SK-N-SH (cell line): ENCODE results near the gene SF3A2. TPM values are rescaled to one million over a fixed set of nuclear protein-coding genes. Genes with fewer than 3 reads are reported as not detected.

Experiments used
- CTCF ChIA-PET: fragments of 300-600, 350-600 bp; formaldehyde crosslinking; extraction: SDS; loops from one replicate; lab custom pipeline; 2021; lab: Yijun Ruan, JAX
- POLR2A ChIA-PET: fragments of 350-600 bp; sonication (Branson Sonifier 250); formaldehyde crosslinking; extraction: SDS; loops from one replicate; lab custom pipeline; 2020; ENCODE audit warnings: antibody characterized with exemption, inconsistent platforms; lab: Yijun Ruan, JAX
- DNase-seq: peaks from one replicate; pipeline ENCODE4 v3.0.0; 2012
- H2AFZ ChIP-seq: fragments of 200-600 bp; sonication (generic); 2 replicates; pipeline ENCODE4 v1.8.1; 2016; ENCODE audit warnings: antibody characterized with exemption, mild to moderate bottlenecking, low read depth
- H3F3A ChIP-seq: fragments of 200-600 bp; sonication (generic); replicated peaks from 2 replicates; pipeline ENCODE3; 2016; ENCODE audit warnings: antibody characterized with exemption, mild to moderate bottlenecking; ENCODE audit not compliant: insufficient read depth
- H3K27ac ChIP-seq, 2 experiments: fragments of 200-500 bp in 1 of 2; fragments of 200-600 bp in 1 of 2; sonication (Bioruptor generic) in 1 of 2; sonication (generic), shearing (Covaris generic) in 1 of 2; 2 replicates each; pipeline versions ENCODE4 v1.5.1 to v1.6.1; 2014 to 2016; ENCODE audit warnings: low read depth in 2 of 2, inconsistent platforms in 1 of 2, low read length in 1 of 2, mild to moderate bottlenecking in 1 of 2, mixed read lengths in 1 of 2
- H3K27me3 ChIP-seq: fragments of 200-600 bp; sonication (generic), shearing (Covaris generic); 2 replicates; pipeline ENCODE4 v1.6.1; 2016; ENCODE audit warnings: mixed run types; ENCODE audit not compliant: insufficient read depth
- H3K36me3 ChIP-seq, 2 experiments: fragments of 200-500 bp in 1 of 2; fragments of 200-600 bp in 1 of 2; sonication (Bioruptor generic) in 1 of 2; sonication (generic) in 1 of 2; replicated peaks in 1 of 2; 2 replicates each; pipeline versions ENCODE3 to v1.5.1; 2014 to 2016; ENCODE audit warnings: low read length in 1 of 2, mild to moderate bottlenecking in 1 of 2; ENCODE audit not compliant: insufficient read depth in 2 of 2, control insufficient read depth in 1 of 2
- H3K4me1 ChIP-seq, 2 experiments: fragments of 200-500 bp in 1 of 2; fragments of 200-600 bp in 1 of 2; sonication (Bioruptor generic) in 1 of 2; sonication (generic), shearing (Covaris generic) in 1 of 2; 2 replicates each; pipeline versions ENCODE4 v1.5.1 to v1.6.1; 2014 to 2016; ENCODE audit warnings: low read depth in 1 of 2, low read length in 1 of 2, mixed run types in 1 of 2; ENCODE audit not compliant: insufficient read depth in 2 of 2, control insufficient read depth in 1 of 2
- H3K4me2 ChIP-seq: fragments of 200-600 bp; sonication (generic), shearing (Covaris generic); 2 replicates; pipeline ENCODE4 v1.6.1; 2017; ENCODE audit warnings: mixed run types
- H3K4me3 ChIP-seq, 2 experiments: fragments of 200-500 bp in 1 of 2; fragments of 200-600 bp in 1 of 2; sonication (Bioruptor generic) in 1 of 2; sonication (generic), shearing (Covaris generic) in 1 of 2; 2 replicates each; pipeline versions ENCODE4 v1.5.1 to v1.8.1; 2014 to 2016; ENCODE audit warnings: low read depth in 2 of 2, inconsistent platforms in 1 of 2, low read length in 1 of 2, mild to moderate bottlenecking in 1 of 2, mixed read lengths in 1 of 2, moderate library complexity in 1 of 2
- H3K79me2 ChIP-seq: fragments of 200-600 bp; sonication (generic); 2 replicates; pipeline ENCODE4 v1.8.1; 2017; ENCODE audit warnings: mild to moderate bottlenecking; ENCODE audit not compliant: insufficient read depth
- H3K9ac ChIP-seq: fragments of 200-600 bp; sonication (generic); 2 replicates; pipeline ENCODE4 v1.6.1; 2017; ENCODE audit warnings: mixed run types
- H3K9me2 ChIP-seq: fragments of 200-600 bp; sonication (generic); 2 replicates; pipeline ENCODE4 v1.6.1; 2017; ENCODE audit warnings: mixed run types
- H3K9me3 ChIP-seq: fragments of 200-600 bp; sonication (generic); 2 replicates; pipeline ENCODE4 v1.6.1; 2017; ENCODE audit warnings: mixed run types, mild to moderate bottlenecking, moderate library complexity
- H4K20me1 ChIP-seq: fragments of 200-600 bp; sonication (generic); 2 replicates; pipeline ENCODE4 v1.6.1; 2017; ENCODE audit warnings: mild to moderate bottlenecking, mixed run types; ENCODE audit not compliant: insufficient read depth
- EZH2phosphoT487 ChIP-seq: fragments of 200-600 bp; sonication (generic); IDR thresholded peaks from 2 replicates; pipeline ENCODE4 v1.6.1; 2017; ENCODE audit warnings: low read depth, mixed run types, mild to moderate bottlenecking, antibody characterized with exemption, moderate library complexity, borderline replicate concordance
- GABPA ChIP-seq: IDR thresholded peaks from 2 replicates; pipeline ENCODE4 v1.4.0; 2012; ENCODE audit warnings: low read depth, mild to moderate bottlenecking
- MEF2A ChIP-seq: IDR thresholded peaks from 2 replicates; pipeline ENCODE4 v1.4.0; 2012; ENCODE audit warnings: low read depth, borderline replicate concordance
- MXI1 ChIP-seq: IDR thresholded peaks from 2 replicates; pipeline ENCODE4 v1.6.1; 2012; ENCODE audit warnings: mild to moderate bottlenecking, low read depth, low read length, improper control_type of control experiment
- PBX3 ChIP-seq: IDR thresholded peaks from 2 replicates; pipeline ENCODE4; 2012
- RCOR1 ChIP-seq: fragments of 150-350 bp; IDR thresholded peaks from 2 replicates; pipeline ENCODE4 v1.6.1; 2017; ENCODE audit warnings: antibody characterized with exemption, low read length
- REST ChIP-seq: IDR thresholded peaks from 2 replicates; pipeline ENCODE4 v1.6.1; 2012; ENCODE audit warnings: mild to moderate bottlenecking, low read depth, low read length, moderate library complexity
- RXRA ChIP-seq: IDR thresholded peaks from 2 replicates; pipeline ENCODE4 v1.4.0; 2012; ENCODE audit warnings: low read depth, mild to moderate bottlenecking, borderline replicate concordance
- TEAD4 ChIP-seq: IDR thresholded peaks from 2 replicates; pipeline ENCODE4 v1.4.0; 2012; ENCODE audit warnings: mild to moderate bottlenecking, borderline replicate concordance; ENCODE audit not compliant: insufficient read depth
- USF1 ChIP-seq: IDR thresholded peaks from 2 replicates; pipeline ENCODE4 v1.4.0; 2012; ENCODE audit warnings: low read depth, borderline replicate concordance
- USF2 ChIP-seq: fragments of 150-350 bp; IDR thresholded peaks from 2 replicates; pipeline ENCODE4 v1.6.1; 2017; ENCODE audit warnings: antibody characterized with exemption, low read length, low read depth, borderline replicate concordance
- YY1 ChIP-seq: IDR thresholded peaks from 2 replicates; pipeline ENCODE4 v1.4.0; 2012; ENCODE audit warnings: low read depth, mild to moderate bottlenecking
- WGBS: methylation state at CpG from one replicate; pipeline ENCODE4 v1.1.6; 2017; ENCODE audit warnings: low lambda C conversion rate; 5-methylcytosine and 5-hydroxymethylcytosine counted together
- polyA plus RNA-seq, 3 experiments: library from polyadenylated mRNA; depleted of rRNA; stranded (reverse); fragments of >200 nt; gene quantifications; 2 replicates each; pipeline ENCODE4 v1.2.3, GENCODE V29; 2012

The SF3A2 gene
- polyA plus RNA-seq, 1 of the 3 experiments (the other 2 are of a cell fraction): 55.8 TPM

- Histone ChIP-seq H3K36me3 (peaks cover 8 to 47% of the 10 kb centered on the region in 2 experiments), H3K9ac (no peak overlapping the region), H3K9me2 (no peaks in the 10 kb centered on the region), H3K27me3 (no peaks in the 10 kb centered on the region), H3F3A (no peaks in the 10 kb centered on the region), H3K9me3 (no peaks in the 10 kb centered on the region), H3K4me1 (no peaks in the 10 kb centered on the region), H3K4me3 (no peak overlapping the region), H2AFZ (no peak overlapping the region), H3K4me2 (no peak overlapping the region), H4K20me1 (no peaks in the 10 kb centered on the region), H3K27ac (no peak overlapping the region), H3K79me2 (0 out of 2 replicates have a peak, but pooled peaks cover 7% of the 10 kb centered on the region)
- TF ChIP-seq RXRA: no peak
- CTCF ChIA-PET: no interaction called here
- DNase-seq: no peak
- POLR2A ChIA-PET: no interaction called here
- WGBS: 100% methylated on average over 3 of the region's 15 CpGs
Observed at GRCh38 chr19:2207008-2207407, 29.6 kb upstream of the SF3A2 start.

GRCh38 chr19:2207991-2208860, 28.4 kb upstream of the SF3A2 start:
- ChIA-PET POLR2A (interaction anchor here (0.6 kb wide), 1 partner anchor 176 kb away, joined by 3 read pairs; no protein-coding TSS in a partner anchor), CTCF (interaction anchor here (0.6 to 0.7 kb wide), 2 partner anchors 36 to 52 kb away, joined by 3 read pairs; no protein-coding TSS in a partner anchor)
- H3K9me3 ChIP-seq: no peaks in the 10 kb centered on the region
- peaks cover 8 to 52% of the 10 kb centered on the region in 2 experiments for H3K36me3 ChIP-seq
- no peaks in the 10 kb centered on the region for H3F3A ChIP-seq
- H3K4me1 ChIP-seq: no peaks in the 10 kb centered on the region
- whole genome bisulfite sequencing: 92% methylated on average over 28 of the region's 36 CpGs
- H4K20me1 ChIP-seq: no peaks in the 10 kb centered on the region
- H3K79me2 ChIP-seq: 0 out of 2 replicates have a peak, but pooled peaks cover 7% of the 10 kb centered on the region
- H3K27ac ChIP-seq: no peak overlapping the region
- H3K9me2 ChIP-seq: no peaks in the 10 kb centered on the region
- no peak for DNase-seq
- no peaks in the 10 kb centered on the region for H3K27me3 ChIP-seq
- no peak overlapping the region for H3K4me3 ChIP-seq
- TF ChIP-seq USF2: no peak
- no peak for TF ChIP-seq MXI1
- TF ChIP-seq PBX3: no peak
- no peak for TF ChIP-seq YY1
- TF ChIP-seq GABPA: no peak
- TF ChIP-seq EZH2phosphoT487: no peak
- no peak for TF ChIP-seq RCOR1
- TF ChIP-seq USF1: no peak
- TF ChIP-seq REST: no peak
- TF ChIP-seq TEAD4: no peak
- TF ChIP-seq MEF2A: no peak
- no peak overlapping the region for H3K4me2 ChIP-seq
- no peak overlapping the region for H3K9ac ChIP-seq
- no peak overlapping the region for H2AFZ ChIP-seq
